Measurements from ENCODE around the gene FOXJ1.

FOXJ1 gene

DNA sequence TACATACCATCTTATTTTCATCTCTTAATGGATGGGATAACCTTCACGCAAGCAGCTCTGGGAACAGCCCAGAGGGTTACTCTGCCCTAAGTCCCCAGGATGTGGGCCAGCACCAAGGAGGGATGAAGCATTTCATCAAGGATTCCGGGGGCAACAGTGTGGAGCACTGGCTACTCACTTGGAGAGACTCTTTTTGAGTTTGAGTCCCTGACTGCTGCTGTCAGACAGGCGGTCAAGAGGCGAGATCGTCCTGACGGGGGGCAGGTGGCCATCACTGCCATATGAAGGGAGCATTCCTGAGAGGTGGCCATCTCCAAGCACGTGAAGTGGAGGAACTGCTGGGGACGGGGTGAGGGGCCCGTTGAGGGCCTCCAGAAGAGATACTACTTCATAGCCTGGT is 18.1 kb upstream of the FOXJ1 start:
- no peak for DNase-seq

DNA sequence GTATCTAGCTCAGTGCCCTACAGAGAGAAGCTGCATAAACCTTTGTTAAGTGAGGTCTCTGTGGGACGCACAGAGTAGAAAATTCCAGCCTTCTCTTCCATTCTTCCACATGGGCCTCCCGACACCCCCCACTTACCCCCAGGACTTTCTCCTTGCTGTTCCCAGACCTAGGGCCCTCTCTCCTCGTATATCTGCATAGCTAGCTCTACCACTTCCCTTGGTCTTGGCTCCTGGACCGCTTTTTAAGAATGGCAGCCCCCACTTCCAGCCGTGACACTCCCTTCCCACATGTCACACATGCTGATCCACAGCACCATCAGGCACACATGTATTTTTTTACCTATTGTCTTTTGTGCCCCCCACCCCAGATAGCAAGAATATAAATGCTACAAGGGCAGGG is 16.7 kb upstream of the FOXJ1 start:
- no peak for DNase-seq

DNA sequence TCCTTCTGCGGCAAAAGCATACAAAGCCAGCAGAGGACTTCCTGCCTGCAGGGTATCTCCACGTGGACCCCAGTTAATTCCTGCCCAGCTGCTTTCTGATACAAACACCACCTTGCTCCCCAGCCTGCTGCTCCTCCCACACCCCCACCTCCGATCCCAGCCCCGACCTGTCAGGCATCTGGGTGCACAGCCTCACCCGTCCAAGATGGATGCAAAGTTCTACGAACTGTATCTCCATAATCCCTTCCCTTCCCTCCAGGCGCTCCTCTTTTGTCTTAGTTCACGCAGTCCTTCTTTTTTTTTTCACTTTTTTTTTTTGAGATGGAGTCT is 15.6 kb upstream of the FOXJ1 start:
- DNase-seq, result no peak

DNA sequence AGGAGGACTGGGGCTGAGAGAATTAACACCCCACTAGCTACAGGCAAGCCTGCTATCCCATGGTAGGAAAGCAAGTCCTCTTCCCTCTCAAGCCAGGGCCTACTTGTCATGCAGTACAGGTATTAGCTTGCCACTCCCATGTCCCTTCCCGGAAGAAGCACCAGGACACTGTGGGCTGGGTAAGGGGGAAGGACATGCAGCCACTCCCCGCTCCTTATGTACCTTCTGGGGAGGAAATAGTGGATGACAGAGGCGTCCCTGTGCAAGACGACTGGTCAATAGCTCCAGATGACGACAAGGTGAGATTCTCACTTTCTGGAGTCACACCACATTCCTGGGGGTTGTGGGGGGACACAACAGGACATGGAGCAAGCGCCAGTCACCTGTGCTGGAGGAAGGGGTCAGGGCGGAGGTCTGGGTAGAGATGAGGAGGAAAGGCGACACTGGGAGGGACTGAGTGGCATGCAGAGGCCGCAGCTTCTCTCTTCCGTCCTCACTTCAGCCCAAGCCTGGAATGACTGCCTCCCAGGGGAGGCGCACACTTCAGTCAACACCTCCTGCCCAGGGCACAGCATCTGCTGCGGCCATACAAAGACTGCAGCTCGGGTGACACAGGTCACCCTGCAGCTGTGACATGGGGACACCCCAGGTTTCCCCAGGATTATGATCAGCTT is 15.1 kb upstream of the FOXJ1 start:
- no peak for DNase-seq

DNA sequence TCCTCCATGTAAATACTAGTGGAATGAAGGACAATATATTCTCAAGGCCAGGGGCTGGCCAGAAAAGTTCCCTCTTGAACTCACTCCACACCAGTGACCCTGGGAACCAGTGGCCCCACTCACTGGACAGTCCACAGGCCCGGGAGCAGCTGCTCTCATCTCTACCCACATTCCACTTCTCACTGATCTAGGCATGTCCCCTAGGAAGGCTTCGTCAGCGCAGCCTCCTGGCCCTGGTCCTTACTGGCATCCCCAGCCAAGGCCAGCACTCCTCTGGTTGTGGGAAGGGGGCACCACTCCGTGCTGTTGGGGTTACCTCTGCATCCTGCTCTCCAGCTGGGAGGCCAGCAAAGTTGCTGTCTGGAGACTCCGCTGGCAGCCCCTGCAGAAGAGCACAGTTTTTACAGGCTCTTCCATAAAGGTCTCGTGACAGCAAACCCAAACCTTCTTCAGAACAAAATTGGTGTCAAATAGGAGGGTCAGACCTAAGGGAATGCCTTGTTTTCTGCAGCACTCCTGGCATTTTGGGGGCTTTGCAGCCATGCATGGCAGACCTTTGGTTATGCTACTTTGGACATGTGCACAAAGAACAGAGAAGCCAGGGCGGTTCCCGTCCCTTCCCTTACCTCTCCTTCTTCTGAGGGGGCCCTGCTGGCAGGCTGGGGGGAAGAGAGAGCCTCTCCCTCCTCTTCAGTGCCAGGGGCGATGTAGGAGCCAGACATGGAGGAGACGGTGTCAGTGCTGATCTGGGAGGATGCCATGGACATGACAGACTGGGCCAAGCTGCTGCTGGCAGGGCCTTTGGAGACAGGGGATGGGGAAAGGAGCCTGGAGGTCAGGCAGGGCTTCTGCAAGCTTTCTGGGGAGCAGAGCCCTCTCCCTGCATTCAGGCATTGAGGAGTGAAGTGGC is 14.1 kb upstream of the FOXJ1 start:
- DNase-seq, result no peak

DNA sequence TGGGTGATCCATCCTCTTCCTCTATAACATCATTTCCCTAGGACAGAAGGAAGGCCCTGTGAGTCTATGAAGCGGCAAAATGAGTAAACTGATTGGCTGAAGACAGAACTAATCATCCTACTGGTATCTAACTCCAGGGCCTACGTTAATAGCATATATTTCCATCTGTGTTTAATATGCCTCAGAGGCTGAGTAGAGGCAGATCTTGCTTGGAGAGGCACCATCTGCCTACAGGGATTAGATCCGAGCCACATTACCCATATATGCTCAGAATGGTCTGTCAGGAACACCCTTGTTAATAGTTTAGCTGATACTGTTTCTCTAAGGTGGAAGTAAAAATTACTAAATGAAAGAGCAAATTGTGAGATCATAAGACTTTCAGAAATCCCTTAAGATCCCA is 13.2 kb upstream of the FOXJ1 start:
- no peak for DNase-seq

DNA sequence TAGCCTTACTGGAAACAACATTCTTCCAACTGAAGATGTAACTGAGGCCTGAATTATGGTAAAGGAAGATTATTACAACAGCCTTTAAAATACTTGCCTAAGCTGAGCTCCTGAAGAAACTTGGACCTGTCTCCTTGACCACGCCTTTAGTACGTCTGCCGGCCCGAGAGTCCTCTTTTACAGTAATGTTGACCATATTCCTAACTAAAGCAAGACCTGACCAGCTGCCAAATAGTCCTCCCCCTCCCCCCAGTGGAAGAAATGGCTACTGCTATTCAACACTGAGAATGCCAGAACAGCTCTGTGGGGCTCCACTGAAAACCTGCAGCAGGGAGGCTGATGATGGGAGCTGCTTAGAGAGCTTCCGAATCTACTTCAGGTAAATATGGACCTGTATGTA is 12.6 kb upstream of the FOXJ1 start:
- no peak for DNase-seq

DNA sequence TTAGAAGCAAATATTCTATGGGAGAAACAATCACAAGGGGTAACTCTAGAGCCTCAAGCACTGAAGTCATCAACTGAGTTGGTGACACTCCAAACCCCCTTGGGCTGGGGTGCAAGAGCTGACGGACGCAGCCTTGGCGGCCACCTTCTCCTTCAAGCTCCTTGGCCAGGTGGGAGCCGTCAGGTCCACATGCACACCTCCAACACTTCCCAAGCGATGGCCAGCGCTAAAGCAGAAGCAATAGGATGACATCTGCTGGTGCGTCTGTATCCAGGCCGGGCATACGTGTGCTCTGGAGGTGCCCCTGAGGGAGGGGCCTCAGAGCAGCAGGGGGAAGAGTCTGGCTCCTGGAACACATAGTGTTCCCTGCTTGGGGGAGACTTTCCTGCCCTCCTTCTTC is 12.2 kb upstream of the FOXJ1 start:
- no peak for DNase-seq

DNA sequence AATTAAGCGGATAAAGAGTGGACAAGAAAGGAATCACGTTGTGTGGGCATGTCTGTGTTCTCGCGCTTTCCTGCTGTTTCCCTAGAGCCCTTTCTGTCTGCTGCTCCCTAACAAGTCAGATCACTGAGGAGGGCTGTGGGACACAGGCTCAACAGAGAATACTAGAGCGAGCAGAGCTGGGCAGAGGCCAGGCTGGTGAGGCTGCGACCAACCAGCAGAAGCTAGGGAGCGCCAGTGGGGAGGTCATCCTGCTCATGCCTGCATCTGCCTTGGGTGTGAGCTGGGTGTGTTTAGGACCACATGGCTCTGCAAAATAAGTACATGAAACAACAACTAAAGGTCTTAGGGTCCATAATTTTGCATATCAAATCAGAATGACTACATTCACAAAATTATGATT is 11.5 kb upstream of the FOXJ1 start:
- DNase-seq, result no peak

DNA sequence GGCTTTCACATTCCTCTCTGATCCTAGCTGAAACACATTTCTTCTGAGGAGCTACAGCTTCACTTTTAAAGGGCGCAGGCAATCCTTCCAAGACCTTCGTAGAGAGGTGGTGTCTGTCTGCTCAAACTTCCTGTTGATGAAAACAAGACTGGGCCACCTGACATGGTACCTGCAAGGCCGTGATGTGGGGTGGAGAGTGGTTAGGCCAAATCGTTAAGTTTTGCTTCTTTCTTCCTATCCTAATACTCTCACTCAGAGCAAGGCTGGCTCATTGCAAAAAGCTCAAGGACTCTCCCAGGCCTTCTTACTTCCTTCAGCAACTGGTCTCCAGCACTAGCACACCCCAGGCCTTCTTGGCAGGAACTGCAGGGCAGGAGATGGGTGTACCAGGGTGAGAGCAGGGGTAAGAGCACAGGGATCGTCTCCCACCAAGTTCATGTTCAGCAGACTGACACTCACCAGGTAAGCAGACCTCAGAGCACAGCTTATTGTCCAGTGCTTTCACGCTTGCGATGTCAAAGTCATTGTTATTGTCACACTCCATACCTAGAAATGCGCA is 10.9 kb upstream of the FOXJ1 start:
- DNase-seq, result no peak

DNA sequence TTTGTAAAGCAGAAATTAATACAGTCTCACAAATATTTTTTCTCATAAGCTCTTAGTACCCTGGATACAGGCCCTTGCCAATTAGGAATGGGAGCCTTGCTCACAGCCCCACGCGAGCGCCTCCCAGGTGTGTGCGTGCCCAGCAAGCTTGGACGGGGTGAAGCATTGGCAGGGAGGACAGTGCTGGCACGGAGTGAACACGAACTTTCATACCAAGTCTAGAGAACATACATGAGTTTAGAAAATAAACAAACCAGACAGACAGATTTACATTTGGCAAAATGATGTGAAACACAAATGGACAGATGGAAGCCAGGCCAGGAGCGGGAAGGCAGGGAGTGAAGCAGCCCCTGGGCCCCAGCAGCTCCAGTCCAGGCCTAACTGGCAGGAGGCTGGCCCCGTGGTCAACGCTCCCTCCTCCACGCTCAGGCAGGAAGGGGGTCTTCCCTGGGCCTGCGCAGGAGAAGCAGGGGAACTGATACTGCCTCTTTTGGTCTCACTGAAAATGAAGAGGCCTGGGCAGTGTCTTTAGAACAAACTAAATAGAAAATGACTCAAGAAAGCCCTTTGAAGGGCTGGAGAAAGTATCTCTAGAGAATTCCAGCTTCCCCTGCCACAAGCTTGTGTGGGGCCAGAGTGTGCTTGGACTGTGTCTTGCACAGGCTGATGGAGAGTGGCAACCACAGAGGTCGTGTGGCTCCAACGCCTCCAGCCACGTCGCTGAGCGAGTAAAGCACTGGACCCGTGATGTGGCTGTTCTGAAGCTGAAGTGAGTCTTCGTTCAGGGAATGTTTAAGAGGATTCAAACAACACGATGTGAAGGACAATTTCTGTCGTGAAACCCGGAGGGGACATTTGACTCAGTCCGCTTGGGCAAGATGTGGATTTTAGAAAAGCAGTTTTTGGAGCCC is 9.9 kb upstream of the FOXJ1 start:
- DNase-seq, result no peak

DNA sequence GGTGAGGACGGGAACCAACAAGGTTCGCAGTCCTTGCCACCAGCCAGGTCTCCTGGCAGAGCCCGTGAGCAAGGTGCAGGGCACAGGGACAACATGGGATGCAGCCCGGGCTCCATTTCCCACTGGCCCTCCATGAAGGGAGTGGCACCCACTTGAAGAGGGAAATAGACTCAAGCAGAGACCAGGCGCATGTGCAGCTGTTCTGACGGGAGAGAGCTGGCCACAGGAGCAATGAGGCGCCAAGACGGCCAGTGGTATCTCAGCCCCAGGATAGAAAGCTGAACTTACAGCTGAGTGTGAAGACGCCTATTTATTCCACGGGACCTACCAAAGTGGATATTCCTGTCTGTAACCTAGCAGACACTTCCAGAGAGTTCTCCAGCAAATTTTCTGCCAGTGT is 8.2 kb upstream of the FOXJ1 start:
- DNase-seq, result no peak

DNA sequence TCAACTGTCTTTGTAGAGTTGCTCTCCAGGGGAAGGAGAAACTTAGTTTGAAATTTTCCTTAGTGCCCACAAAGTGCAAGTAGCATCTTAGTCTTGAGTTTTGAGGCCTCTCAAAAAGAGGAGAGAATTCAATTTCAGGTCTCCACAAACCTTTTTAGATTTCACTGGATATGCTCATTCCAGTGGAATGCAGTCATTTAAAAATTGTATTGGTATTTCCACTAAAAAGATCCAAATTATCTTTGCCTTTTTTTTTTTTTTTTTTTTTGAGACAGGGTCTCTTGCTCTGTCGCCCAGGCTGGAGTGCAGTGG is 6.9 kb upstream of the FOXJ1 start:
- DNase-seq, result no peak

DNA sequence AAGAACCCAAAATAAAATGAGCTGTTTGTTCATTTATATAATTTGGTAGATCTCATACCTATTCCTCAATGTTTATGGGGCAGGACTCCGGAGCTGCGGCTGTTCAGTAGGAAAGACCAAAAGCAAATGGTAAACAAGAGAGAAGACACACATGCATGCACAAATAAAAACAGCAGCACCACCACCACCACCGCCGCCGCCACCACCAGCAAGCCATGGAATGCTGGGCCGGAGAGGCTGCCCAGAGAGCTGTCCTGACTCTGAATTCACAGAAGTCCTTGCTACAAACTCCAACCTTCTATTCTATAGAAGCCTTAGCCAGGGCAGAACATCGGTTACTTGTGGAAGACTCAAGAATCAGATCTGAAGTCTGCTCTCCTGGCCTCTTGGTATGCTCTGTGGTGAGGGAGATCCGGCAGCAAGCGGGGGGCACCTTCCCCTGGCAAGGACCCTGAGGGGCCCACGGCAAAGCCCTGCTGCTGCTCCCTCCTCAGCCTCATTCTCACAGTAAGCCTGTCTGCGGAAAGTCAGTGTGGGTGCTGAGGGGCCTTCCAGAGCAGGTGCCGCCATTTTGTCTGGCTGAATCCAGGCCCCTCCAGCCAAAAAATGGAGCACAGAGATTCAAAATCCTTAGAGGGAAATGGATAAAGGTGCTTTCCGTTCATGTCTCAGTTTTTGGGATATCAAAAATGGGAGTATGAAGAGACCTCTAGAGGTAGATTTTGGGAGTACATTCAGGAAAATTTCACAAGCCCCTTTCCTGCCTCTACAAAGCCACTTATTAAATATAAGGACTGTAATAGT is 6.4 kb upstream of the FOXJ1 start:
- DNase-seq, result peak; percentile 52

DNA sequence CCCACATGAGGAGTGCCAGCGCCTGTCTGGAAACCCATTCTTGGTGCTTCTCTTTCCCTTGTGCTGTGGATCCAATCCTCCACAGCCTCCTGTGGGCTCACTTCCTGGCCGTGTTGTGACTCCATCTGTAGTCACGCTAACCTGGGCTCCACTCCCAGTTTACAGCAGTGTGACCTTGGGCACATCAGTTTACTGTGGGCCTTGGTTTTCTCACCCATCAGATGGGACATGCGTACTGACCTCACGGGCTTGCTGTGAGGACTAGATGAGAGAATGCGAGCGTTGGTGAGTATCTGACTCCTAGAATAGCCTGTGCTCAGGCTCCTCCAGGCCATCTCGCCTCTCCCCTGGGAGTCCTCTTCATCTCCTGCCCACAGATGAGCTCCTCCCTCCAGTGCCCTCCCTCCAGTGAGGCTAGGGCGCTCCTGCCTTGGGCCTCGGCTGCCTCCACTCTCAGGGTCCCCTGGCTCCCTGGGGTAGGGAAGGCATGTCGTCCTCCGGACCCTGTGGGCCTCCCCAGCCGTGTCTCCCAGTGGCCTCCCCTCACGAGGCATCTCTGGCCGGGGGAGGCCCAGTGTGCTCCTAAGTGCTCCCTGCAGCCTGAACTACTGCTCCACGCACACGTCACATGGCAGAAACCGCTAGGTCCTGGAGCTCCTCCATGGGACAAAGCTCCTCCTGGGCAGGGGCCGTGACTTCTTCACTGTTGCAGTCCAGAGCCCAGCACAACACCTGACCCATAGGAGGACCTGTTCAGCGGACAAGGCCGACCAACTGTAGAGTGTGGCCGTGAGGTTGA is 5.2 kb upstream of the FOXJ1 start:
- DNase-seq, result no peak

DNA sequence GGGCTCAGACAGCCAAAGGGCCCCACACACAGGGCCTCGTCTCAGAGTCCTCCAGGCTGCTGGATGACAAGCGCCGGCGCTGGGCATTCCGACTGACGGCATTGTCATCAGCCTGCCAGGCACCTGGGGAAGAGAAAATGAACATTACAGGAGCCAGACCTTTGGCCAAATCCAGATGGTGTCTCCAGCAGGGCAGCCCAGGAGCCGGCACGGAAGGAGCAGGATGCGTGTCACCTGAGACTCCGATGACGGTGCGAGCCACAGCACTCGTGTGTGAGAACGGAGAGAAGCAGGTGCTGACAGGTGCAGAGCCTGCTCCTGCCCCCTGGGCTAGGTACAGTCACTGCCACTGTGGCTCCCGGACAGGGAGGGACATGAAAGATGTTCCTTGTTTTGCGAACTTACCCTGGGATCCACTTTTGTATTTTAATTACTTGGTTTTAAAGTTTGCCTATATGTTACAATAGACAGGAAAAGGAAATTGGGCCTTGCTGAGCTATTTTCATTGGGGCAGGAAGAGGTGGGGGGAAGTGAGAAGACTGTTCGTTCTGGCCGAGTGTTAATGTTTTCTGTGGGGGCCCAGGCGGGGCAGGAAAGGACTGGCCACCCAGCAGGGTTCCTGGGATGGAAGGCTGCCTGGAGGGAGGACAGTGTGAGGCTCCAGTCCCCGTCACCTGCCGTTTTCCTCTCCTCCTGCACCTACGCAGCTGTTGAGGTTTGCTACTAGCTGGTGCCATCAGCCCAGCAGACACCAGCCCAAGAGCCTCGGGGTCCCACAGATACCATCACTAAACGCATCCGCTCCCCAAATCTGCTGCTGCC is 4.4 kb upstream of the FOXJ1 start:
- peak; percentile 53 for DNase-seq

DNA sequence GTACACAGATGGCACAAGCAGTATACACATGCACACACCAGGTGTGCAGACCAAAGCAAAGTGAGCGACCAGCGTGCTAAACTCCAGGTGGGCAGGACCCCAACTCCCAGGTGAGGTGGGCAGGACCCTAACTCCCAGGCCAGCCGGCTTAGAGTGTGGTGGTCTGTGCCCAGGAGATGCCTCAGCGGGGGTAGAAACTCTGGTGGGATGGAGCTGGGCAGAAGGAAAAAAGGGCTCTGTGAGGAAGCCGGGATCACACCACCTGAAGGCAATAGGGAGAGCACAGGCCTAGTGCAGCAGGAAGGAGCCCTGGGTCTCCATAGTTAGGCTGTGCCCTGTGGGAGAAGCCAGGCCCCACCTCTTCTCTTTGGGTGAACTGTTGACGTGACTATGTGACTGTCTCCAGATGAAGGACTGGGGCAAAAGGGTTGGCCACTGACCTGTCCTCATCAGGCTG is 1.6 kb upstream of the FOXJ1 start:
- peak; percentile 16 for DNase-seq

DNA sequence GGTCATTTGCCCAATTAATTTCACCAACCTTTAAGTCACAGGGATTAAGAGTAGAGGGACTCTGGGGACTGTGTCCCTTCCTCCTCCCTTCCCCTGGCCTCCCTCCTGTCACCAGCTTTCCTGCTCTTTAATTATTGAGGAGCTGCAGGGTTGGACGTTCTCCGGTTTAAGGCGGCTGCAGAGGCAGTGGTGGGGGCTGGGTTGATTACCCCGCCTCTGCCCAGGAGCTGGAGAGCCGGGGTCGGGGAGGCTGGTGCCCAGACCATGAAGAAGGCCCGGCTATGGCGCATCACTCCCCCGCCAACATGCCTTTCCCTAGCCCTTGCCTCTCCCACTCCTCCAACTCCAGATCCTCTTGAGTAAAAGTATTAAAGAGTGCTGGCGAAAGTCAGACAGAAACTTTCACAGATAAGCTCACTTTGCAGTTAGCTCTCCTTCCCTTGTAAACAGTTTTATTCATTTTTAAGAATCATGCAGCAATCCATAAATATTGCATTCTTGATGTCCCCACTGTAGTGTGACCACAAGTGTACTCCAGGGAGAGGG is 1.1 kb upstream of the FOXJ1 start:
- DNase-seq, result no peak

DNA sequence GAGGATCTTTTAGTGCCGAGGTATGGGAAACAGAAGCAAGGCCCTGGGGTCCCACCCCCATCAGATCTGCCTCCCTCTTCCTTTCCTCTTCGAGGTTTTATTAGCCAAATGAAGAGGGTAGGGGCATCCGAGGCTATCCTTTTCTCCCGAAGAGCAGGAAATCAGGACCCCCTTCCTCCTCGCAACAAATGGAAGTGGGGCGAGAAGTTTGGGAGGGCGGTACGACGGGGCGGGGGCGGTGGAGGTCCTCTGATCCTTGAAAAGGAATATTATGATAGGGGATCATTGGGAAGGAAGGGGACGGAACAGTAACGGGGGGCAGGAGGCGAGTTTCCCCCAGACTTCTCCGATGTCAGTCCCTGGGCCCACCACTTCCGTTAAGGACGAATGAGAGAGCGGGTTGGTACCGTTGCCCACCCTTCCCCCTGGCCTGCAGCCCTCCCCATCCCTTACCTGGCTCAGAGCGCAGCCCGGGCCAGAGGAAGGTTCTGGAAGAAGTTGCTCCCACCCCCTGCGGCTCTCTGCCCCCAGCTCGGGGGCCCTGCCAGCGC is 309 bp downstream of the FOXJ1 start:
- no peak for DNase-seq
